K562 (cell line): ENCODE measurements around the gene SH3BGRL3. TPM values are rescaled to one million over a fixed set of nuclear protein-coding genes. Genes with fewer than 3 reads are reported as not detected.

Experiments used
- CBX5 ChIP-seq: IDR thresholded peaks from 2 replicates; pipeline ENCODE4 v1.6.1; 2014; ENCODE audit warnings: low read depth, borderline replicate concordance
- ELF4 ChIP-seq: fragments of 450-650 bp; formaldehyde crosslinking; IDR thresholded peaks from 2 replicates; pipeline ENCODE4 v1.4.0; 2022; ENCODE audit warnings: missing genetic modification characterization
- FOXP1 ChIP-seq: sonication (generic); formaldehyde crosslinking; IDR thresholded peaks from 2 replicates; pipeline ENCODE4 v1.8.0; 2022; ENCODE audit warnings: mild to moderate bottlenecking, missing genetic modification reagents
- GATAD2A ChIP-seq: fragments of 450-650 bp; IDR thresholded peaks from 2 replicates; pipeline ENCODE4 v1.6.1; 2017
- HNRNPK ChIP-seq: fragments of 200-400 bp; formaldehyde crosslinking; IDR thresholded peaks from one replicate; pipeline ENCODE4 v1.6.1; 2018; ENCODE audit warnings: mild to moderate bottlenecking, low read depth, low read length; ENCODE audit not compliant: poor library complexity, severe bottlenecking
- MTF1 ChIP-seq: fragments of 250-450 bp; sonication (Bioruptor Pico); IDR thresholded peaks from 2 replicates; pipeline ENCODE4 v1.9.0; 2021; ENCODE audit warnings: moderate library complexity, mild to moderate bottlenecking, inconsistent platforms, borderline replicate concordance
- NFIX ChIP-seq: fragments of 250-450 bp; sonication (Bioruptor Pico); IDR thresholded peaks from 2 replicates; pipeline ENCODE4 v1.4.0; 2020; ENCODE audit warnings: low read depth, mild to moderate bottlenecking, moderate library complexity
- NR1H2 ChIP-seq: sonication (generic); formaldehyde crosslinking; IDR thresholded peaks from 2 replicates; pipeline ENCODE4 v1.4.0; 2020; ENCODE audit warnings: mild to moderate bottlenecking, missing genetic modification reagents
- PREB ChIP-seq: sonication (generic); formaldehyde crosslinking; IDR thresholded peaks from 2 replicates; pipeline ENCODE4 v1.8.1; 2023; ENCODE audit warnings: mild to moderate bottlenecking, missing genetic modification reagents
- SNRNP70 ChIP-seq: fragments of 200-400 bp; formaldehyde crosslinking; optimal IDR thresholded peaks from 2 replicates; pipeline ENCODE3; 2017; ENCODE audit warnings: low read depth, low read length
- SP2 ChIP-seq: IDR thresholded peaks from 2 replicates; pipeline ENCODE4 v1.6.1; 2011; ENCODE audit warnings: mild to moderate bottlenecking, low read depth, low read length, moderate library complexity; ENCODE audit not compliant: poor library complexity, severe bottlenecking; ENCODE audit errors: extremely low read depth
- TBL1XR1 ChIP-seq, 2 experiments: IDR thresholded peaks; 2 replicates each; pipeline ENCODE4 v1.6.1; 2012; ENCODE audit warnings: improper control_type of control experiment in 2 of 2, low read length in 2 of 2, mild to moderate bottlenecking in 1 of 2
- TEAD1 ChIP-seq, 2 experiments: fragments of 450-650 bp in 1 of 2; sonication (generic) in 1 of 2; formaldehyde crosslinking; IDR thresholded peaks; 2 replicates each; pipeline versions ENCODE4 v1.4.0 to v1.8.0; 2020 to 2022; ENCODE audit warnings: mild to moderate bottlenecking in 2 of 2, missing genetic modification reagents in 1 of 2
- ZBTB5 ChIP-seq: fragments of 450-650 bp; IDR thresholded peaks from 2 replicates; pipeline ENCODE4 v1.6.1; 2017; ENCODE audit warnings: antibody characterized with exemption
- ZNF12 ChIP-seq: sonication (generic); formaldehyde crosslinking; IDR thresholded peaks from 2 replicates; pipeline ENCODE4 v1.4.0; 2020; ENCODE audit warnings: mild to moderate bottlenecking, missing genetic modification reagents
- ZNF143 ChIP-seq: sonication (generic); formaldehyde crosslinking; IDR thresholded peaks from 2 replicates; pipeline ENCODE4 v1.9.0; 2022; ENCODE audit warnings: mild to moderate bottlenecking, missing genetic modification reagents
- ZNF282 ChIP-seq: sonication (generic); formaldehyde crosslinking; IDR thresholded peaks from 2 replicates; pipeline ENCODE4 v1.8.1; 2023; ENCODE audit warnings: missing genetic modification reagents
- ZNF511 ChIP-seq: sonication (generic); formaldehyde crosslinking; IDR thresholded peaks from 2 replicates; pipeline ENCODE4 v1.8.0; 2022; ENCODE audit warnings: mild to moderate bottlenecking, missing genetic modification reagents
- ZNF589 ChIP-seq: fragments of 200-800 bp; sonication (Bioruptor generic); IDR thresholded peaks from 2 replicates; pipeline ENCODE4 v1.6.1; 2016; ENCODE audit warnings: low read depth, missing genetic modification characterization, missing compliant biosample characterization
- polyA plus RNA-seq, 8 experiments: library from polyadenylated mRNA; depleted of rRNA in 4 of 8; stranded (reverse) in 5 of 8; unstranded in 3 of 8; fragments of >200 nt; fragmentation: Nextera tagmentation in 2 of 8; fragmentation: Illumina TruSeq in 1 of 8; extraction: Ambion mirVana in 2 of 8; extraction: Trizol in 1 of 8; gene quantifications; 2 replicates each; pipeline versions ENCODE4 v1.2.1 to v1.2.3, GENCODE V29; 2011 to 2014; ENCODE audit warnings: inconsistent platforms in 1 of 8, missing spikeins in 1 of 8
- total RNA-seq, 7 experiments: library from RNA; depleted of rRNA in 6 of 7; stranded (reverse); fragments of >200 nt in 6 of 7; fragmentation: Illumina TruSeq in 2 of 7; extraction: Trizol in 2 of 7; gene quantifications; 2 replicates each; pipeline versions ENCODE4 v1.2.1 to v1.2.3, GENCODE V29; 2011 to 2021; ENCODE audit warnings: low replicate concordance in 1 of 7
- TF ChIP-seq, protein P1 (sequence below), 2 experiments: fragments of 150-350 bp in 1 of 2; IDR thresholded peaks; 2 replicates each; pipeline ENCODE4 v1.6.1; 2012 to 2016; ENCODE audit warnings: low read depth in 2 of 2, low read length in 2 of 2, mild to moderate bottlenecking in 1 of 2, moderate library complexity in 1 of 2
- TF ChIP-seq, protein P2 (sequence below): sonication (generic); formaldehyde crosslinking; IDR thresholded peaks from 2 replicates; pipeline ENCODE4 v1.8.0; 2023; ENCODE audit warnings: mild to moderate bottlenecking, missing genetic modification reagents

SH3BGRL3 gene
- total and polyA plus RNA-seq, 9 of the 15 experiments (the other 6 are each of a cell fraction or from before 2014, with no cell fraction given): 30.3 to 140 (median 54.2) TPM

- TF ChIP-seq PREB (CRISPR knock-in tag) (no peak), CBX5 (no peak), NFIX (CRISPR knock-in tag) (no peak), NR1H2 (no peak), ZNF511 (CRISPR knock-in tag) (peak; percentile 51; the same call in 1 of the 2 replicates), GATAD2A (peak; percentile 77; the same call in 1 of the 2 replicates), FOXP1 (CRISPR knock-in tag) (no peak), SP2 (no peak), ZNF143 (CRISPR knock-in tag) (no peak), TEAD1 (CRISPR knock-in tag; IDR thresholded peaks at IDR 0.05) (no peak), ELF4 (CRISPR knock-in tag) (no peak), HNRNPK (no peak), ZNF589 (no peak), TBL1XR1 (IDR thresholded peaks at IDR 0.05; ENCODE audit: low read length in 2 of 2) (peak in 1 of 2 experiments; percentile 25; a peak in 1 of 4 replicates), ZNF12 (CRISPR knock-in tag) (no peak), SNRNP70 (no peak), MTF1 (no peak), ZBTB5 (no peak), ZNF282 (CRISPR knock-in tag) (no peak)
- TF ChIP-seq, protein P1, sequence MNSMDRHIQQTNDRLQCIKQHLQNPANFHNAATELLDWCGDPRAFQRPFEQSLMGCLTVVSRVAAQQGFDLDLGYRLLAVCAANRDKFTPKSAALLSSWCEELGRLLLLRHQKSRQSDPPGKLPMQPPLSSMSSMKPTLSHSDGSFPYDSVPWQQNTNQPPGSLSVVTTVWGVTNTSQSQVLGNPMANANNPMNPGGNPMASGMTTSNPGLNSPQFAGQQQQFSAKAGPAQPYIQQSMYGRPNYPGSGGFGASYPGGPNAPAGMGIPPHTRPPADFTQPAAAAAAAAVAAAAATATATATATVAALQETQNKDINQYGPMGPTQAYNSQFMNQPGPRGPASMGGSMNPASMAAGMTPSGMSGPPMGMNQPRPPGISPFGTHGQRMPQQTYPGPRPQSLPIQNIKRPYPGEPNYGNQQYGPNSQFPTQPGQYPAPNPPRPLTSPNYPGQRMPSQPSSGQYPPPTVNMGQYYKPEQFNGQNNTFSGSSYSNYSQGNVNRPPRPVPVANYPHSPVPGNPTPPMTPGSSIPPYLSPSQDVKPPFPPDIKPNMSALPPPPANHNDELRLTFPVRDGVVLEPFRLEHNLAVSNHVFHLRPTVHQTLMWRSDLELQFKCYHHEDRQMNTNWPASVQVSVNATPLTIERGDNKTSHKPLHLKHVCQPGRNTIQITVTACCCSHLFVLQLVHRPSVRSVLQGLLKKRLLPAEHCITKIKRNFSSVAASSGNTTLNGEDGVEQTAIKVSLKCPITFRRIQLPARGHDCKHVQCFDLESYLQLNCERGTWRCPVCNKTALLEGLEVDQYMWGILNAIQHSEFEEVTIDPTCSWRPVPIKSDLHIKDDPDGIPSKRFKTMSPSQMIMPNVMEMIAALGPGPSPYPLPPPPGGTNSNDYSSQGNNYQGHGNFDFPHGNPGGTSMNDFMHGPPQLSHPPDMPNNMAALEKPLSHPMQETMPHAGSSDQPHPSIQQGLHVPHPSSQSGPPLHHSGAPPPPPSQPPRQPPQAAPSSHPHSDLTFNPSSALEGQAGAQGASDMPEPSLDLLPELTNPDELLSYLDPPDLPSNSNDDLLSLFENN (IDR thresholded peaks at IDR 0.05; ENCODE audit: low read depth in 2 of 2, low read length in 2 of 2): no peak
- TF ChIP-seq, protein P2, sequence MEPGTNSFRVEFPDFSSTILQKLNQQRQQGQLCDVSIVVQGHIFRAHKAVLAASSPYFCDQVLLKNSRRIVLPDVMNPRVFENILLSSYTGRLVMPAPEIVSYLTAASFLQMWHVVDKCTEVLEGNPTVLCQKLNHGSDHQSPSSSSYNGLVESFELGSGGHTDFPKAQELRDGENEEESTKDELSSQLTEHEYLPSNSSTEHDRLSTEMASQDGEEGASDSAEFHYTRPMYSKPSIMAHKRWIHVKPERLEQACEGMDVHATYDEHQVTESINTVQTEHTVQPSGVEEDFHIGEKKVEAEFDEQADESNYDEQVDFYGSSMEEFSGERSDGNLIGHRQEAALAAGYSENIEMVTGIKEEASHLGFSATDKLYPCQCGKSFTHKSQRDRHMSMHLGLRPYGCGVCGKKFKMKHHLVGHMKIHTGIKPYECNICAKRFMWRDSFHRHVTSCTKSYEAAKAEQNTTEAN (CRISPR knock-in tag): no peak
Observed at GRCh38 chr1:26276432-26276838, 3.5 kb upstream of the SH3BGRL3 start (continued).
